Midbrain (tissue), 1 donor: ENCODE data around the gene C16orf74.

Experiments
- DNase-seq: peaks from one replicate; lab custom pipeline; 2025; lab: John Stamatoyannopoulos, UW

The C16orf74 gene

GRCh38 chr16:85695196-85696128 lies 55.4 kb downstream of the C16orf74 start:
- no peak for DNase-seq

DNA sequence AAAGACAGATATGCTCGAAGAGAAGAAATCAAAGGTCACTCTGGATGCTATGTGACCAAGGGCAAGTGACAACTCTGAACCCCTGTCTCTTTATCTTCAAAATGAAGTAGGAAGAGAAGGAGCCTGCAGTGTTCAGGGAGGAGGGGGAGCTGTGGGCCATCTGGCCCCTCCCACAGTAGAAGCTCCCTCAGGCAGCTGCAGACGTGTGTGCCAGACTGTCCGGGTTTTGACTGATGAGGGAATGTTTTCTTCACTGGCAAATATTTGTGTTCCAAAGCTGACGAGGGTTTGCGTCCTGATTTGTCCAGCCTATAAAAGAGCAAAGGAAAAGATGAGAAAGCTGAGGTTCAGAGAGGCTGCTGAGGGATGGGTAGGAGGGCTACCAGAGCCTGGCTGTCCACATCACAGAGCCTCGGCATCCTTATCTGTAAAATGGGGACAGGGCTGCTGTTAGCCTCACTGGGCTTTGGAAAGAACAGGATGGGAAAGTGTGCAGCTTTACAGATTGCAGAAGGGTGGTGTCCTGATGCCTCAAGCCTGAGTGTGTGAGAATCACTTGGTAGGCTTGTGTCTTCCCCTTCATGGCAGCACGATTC lies 60.3 kb downstream of the C16orf74 start:
- no peak for DNase-seq

GRCh38 chr16:85689950-85690320 lies 61.0 kb downstream of the C16orf74 start:
- DNase-seq, result no peak

GRCh38 chr16:85689285-85689949 lies 61.5 kb downstream of the C16orf74 start:
- no peak for DNase-seq

- DNase-seq, result peak; percentile 85
Observed at GRCh38 chr16:85688586-85689284, 62.2 kb downstream of the C16orf74 start, which contains the start of gene GINS2. Gene GINS2, minus strand, starts transcription at chr16:85688954. Its CDS starts 56 bp downstream, at chr16:85688898.

DNA sequence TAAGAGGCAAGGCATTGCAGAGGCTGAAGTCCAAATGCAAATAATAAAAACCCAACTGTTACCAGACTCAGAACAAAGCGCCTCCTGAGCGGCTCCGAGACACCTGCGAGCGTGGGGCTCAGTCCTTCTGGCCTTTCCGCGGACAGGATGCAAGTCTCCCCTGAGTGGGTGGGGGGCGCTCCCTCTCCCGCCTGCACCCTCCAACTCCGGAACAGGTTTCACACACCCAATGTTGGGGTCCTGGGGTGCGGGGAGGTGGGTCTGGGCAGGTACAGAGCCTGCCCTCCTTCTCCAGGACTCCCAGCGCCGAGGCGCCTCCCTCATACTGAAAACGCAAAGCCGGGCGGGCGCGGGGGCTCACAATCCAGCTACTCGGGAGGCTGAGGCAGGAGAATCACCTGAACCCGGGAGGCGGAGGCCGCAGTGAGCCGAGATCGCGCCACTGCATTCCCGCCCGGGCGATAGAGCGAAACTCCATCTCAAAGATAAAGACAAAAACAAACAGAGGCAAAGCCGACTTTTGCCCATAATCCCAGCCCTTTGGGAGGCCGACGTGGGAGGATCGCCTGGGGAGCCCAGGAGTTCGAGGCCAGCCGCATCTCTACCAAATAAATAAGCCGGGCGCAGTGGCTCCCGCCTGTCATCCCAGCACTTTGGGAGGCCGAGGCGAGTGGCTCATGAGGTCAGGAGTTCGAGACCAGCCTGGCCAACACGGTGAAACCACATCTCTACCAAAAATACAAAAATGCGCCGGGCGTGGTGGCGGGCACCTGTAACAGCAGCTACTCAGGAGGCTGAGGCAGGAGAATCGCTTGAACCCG lies 63.0 kb downstream of the C16orf74 start:
- no peak for DNase-seq

GRCh38 chr16:85686912-85687591 lies 63.8 kb downstream of the C16orf74 start:
- no peak for DNase-seq

- no peak for DNase-seq
Observed at GRCh38 chr16:85685251-85685650, 65.6 kb downstream of the C16orf74 start.

GRCh38 chr16:85683363-85683762 lies 67.5 kb downstream of the C16orf74 start:
- no peak for DNase-seq

- no peak for DNase-seq
Observed at GRCh38 chr16:85682516-85682915, 68.4 kb downstream of the C16orf74 start.

- DNase-seq, result no peak
Observed at GRCh38 chr16:85681255-85681654, 69.6 kb downstream of the C16orf74 start.

DNA sequence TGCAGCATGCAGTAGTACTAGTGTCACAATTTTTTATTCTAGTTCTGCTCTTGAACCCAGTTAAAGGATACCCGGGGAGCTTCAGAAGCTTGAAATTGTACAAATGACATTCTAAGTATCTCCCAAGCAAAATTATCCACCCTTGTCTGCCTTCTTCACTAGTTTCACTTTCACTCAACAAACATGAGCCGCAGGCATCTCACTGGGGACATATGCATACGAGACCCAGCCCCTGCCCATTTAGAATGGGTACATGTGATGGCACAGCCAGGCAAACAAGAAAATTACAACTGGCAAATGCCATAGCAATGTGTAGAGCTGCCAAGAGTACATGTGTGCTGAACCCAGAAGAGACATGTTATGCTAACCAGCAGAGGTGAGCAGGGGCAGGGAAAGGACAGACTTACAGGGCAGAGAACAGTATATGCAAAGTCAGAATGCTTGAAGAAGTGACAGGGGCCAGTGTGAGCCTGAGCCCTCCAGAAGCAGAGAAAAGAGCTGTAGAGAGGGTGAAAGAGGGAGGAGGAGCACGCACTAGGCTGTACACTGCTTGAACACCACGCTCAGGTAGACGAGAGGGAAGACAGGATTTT lies 70.4 kb downstream of the C16orf74 start:
- no peak for DNase-seq

DNA sequence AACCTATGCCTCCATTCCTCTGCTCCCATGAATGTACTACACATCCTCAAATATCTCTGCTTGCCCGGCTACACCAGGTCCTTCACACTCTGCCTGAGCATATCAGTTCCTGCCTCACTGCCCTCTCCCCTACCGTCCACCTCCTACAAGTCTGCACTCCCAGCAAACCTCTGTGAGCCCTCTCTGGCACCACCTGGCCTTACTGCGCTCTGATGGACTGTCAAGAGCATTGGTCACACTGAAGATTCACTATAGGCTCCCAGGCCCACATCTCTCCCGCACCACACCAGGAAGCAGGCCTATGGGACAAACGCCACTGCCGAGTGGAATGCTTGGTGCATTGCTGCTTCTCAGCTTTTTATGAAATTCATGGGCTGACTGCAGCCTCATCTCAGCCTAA lies 71.0 kb downstream of the C16orf74 start:
- no peak for DNase-seq

DNA sequence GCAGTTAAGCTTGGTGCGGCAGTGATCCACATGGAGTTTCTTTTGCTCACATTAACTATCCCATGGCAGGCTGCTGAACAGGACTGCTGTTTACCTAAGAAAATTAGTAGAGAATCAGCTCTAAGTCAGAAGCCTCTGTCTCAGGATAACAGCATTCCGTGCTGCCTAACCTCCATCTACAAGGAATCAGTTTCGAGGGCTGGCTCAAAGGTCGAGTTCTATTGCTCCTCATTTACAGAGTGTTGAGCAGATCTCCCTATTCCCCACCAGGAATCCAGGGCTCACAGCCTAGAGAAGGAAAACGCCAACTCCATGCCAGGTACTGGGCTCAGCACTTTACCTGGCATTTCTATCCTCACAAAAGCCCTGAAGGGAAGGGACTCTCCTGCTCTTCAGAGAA lies 72.1 kb downstream of the C16orf74 start:
- DNase-seq, result no peak

DNA sequence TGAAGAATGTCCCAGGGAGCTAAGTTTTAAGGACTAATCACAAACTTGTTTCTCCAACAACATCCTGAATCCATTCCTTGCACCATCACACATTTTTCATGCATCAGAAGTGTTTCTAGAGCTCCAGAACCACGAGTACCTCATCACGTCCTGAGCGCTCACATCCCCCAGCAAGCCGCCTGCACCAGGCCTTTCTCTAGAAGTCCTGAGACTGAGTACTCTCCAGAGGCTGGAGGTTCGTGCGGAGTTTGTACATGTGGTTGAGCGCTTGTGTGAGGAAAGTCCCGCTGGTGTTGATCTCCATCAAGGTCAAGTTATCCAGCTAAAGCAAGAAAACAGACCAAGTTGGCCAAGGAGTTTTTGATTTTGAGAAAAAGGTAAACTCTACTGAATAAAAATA lies 72.9 kb downstream of the C16orf74 start:
- no peak for DNase-seq

DNA sequence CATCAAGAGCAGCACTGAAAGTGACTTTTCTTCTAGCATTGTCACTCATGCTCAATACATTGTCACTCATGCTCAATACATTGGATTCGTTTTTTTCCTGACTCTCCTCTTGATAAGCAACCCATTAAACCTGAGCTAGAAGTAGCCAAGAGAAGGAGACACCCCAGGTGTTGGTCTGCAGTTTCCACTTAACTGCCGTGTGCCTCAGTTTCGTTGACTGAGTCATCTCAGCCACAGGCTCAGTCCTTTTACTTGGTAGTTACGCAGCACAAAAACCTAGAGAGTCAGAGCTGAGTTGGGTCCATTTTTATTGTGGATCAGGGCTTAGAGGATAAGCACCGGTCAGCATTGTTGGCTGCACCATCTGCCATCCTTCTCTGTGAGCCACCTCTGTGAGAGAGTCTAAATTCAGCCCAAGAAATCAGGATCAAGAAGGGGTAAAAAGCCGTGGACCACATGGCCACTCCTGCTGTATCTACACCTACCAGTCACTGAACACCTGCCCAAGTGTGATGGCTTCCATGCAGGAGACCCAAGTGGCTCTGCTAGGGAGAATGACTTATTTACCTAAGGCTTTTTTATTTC lies 73.4 kb downstream of the C16orf74 start:
- DNase-seq, result no peak

- DNase-seq, result no peak
Observed at GRCh38 chr16:85676466-85676865, 74.4 kb downstream of the C16orf74 start.

DNA sequence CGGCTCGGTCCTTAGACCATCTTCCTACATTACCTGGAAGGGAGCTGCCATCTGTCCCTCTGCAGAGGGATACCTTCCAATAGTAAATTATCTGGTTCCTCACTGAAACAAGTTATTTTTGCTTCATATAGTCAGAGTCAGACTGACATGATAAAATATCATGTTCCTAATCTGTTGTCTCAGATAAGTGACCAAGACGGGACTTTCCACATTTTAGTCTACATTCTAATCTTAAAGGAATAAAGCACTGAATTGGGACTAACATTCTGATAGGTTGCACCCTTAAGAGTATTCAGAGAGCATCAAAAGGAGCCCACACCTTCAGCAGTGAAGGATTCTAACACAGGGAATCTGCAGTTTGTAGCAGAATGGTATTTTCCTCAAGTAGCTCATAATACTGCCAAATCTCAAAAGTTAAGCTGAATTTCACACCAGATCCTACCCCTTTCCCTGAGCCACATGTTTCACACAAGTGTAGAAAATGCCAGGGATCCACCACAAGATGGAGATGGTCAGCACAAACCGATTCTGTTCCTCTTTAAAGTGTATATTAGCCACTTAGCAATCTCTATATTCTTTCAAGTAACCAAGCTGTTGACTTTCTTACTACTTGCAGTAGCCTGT lies 75.5 kb downstream of the C16orf74 start:
- DNase-seq, result peak; percentile 26

DNA sequence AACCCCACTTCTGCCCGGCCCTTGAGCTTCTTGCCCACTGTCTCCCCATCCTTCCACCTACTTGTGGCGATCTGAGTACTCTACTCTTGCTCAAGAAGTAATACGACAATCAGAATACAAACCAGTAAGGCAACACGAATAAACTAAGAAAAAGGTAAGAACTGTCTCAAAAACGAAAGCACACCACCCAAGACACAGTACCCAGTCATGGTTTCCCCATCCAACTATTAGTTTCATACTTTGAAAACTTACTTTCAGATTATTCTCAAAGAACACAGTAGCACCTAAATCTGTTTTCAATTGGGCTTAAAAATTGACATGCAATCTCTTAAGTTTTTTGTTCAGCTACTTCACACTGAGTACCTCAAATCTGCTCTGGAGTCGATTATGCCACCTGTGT lies 76.1 kb downstream of the C16orf74 start:
- DNase-seq, result no peak

DNA sequence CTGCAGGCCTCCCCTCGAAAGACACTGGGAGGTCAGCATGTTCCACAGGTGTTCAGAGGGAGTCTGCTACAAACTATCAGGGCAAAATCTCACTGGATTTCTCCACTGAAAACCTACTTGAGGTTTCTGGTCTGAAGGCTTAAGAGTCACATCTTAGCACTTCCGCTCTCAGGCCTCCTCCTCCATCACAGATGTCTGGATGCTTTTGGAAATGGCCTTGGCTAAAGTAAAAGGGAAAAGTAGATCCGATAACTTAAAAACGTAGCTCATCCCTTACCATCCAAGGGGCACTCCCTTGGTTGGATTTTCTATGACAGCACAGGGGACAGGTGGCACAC lies 76.5 kb downstream of the C16orf74 start:
- no peak for DNase-seq
